Ishikawa (cell line): Measurements from ENCODE around the gene ATG101.

Experiments used
- CEBPB ChIP-seq: IDR thresholded peaks from 2 replicates; pipeline ENCODE4 v1.6.1; 2012
- EP300 ChIP-seq: IDR thresholded peaks from 2 replicates; pipeline ENCODE4 v1.6.1; 2012; ENCODE audit warnings: borderline replicate concordance
- FOXM1 ChIP-seq: IDR thresholded peaks from 2 replicates; pipeline ENCODE4 v1.6.1; 2012; ENCODE audit warnings: low read depth, borderline replicate concordance
- MAX ChIP-seq: IDR thresholded peaks from 2 replicates; pipeline ENCODE4 v1.6.1; 2012
- TCF12 ChIP-seq: IDR thresholded peaks from 2 replicates; pipeline ENCODE4 v1.6.1; 2012; ENCODE audit warnings: low read depth

GRCh38 chr12:52023976-52024688 is 45.6 kb upstream of the ATG101 start:
- TF ChIP-seq CEBPB (no peak), TCF12 (no peak), MAX (no peak), EP300 (no peak), FOXM1 (no peak)
